HepG2 (cell line): ENCODE measurements around the gene DHRS13. TPM values are rescaled to one million over a fixed set of nuclear protein-coding genes. Genes with fewer than 3 reads are reported as not detected.
A peak's percentile ranks its signal among the peaks of the same experiment; 100 is the strongest.

Source experiments
- GLI4 ChIP-seq: sonication (generic); formaldehyde crosslinking; IDR thresholded peaks from 2 replicates; pipeline ENCODE4 v1.5.1; 2020; ENCODE audit warnings: missing genetic modification reagents, mild to moderate bottlenecking, moderate library complexity, borderline replicate concordance
- HIVEP1 ChIP-seq: sonication (generic); formaldehyde crosslinking; IDR thresholded peaks from 2 replicates; pipeline ENCODE4 v1.4.0; 2020; ENCODE audit warnings: mild to moderate bottlenecking, missing genetic modification reagents
- KMT2A ChIP-seq: sonication (generic); formaldehyde crosslinking; IDR thresholded peaks from 2 replicates; pipeline ENCODE4 v1.4.0; 2020; ENCODE audit warnings: missing genetic modification reagents
- MAZ ChIP-seq, 2 experiments: sonication (generic) in 1 of 2; formaldehyde crosslinking in 1 of 2; IDR thresholded peaks; 2 replicates each; pipeline versions ENCODE4 v1.5.0 to v1.6.1; 2012 to 2020; ENCODE audit warnings: low read depth in 2 of 2, mild to moderate bottlenecking in 2 of 2, borderline replicate concordance in 1 of 2, improper control_type of control experiment in 1 of 2, low read length in 1 of 2, missing genetic modification reagents in 1 of 2, moderate library complexity in 1 of 2
- SAP130 ChIP-seq: IDR thresholded peaks from 2 replicates; pipeline ENCODE4 v1.6.1; 2016; ENCODE audit warnings: low read depth
- SMYD3 ChIP-seq: sonication (generic); formaldehyde crosslinking; IDR thresholded peaks from 2 replicates; pipeline ENCODE4 v1.8.1; 2023; ENCODE audit warnings: mild to moderate bottlenecking, missing genetic modification reagents
- ZBTB4 ChIP-seq: sonication (generic); formaldehyde crosslinking; IDR thresholded peaks from 2 replicates; pipeline ENCODE4 v1.4.0; 2020; ENCODE audit warnings: missing genetic modification reagents, mild to moderate bottlenecking, borderline replicate concordance
- ZNF549 ChIP-seq: sonication (generic); formaldehyde crosslinking; IDR thresholded peaks from 2 replicates; pipeline ENCODE4 v1.5.0; 2020; ENCODE audit warnings: missing genetic modification reagents
- ZNF589 ChIP-seq: sonication (generic); formaldehyde crosslinking; conservative IDR thresholded peaks from 2 replicates; pipeline ENCODE4 v1.8.0; 2022; ENCODE audit warnings: mild to moderate bottlenecking, moderate library complexity, missing genetic modification reagents
- ZNF609 ChIP-seq: sonication (generic); formaldehyde crosslinking; IDR thresholded peaks from 2 replicates; pipeline ENCODE4 v1.4.0; 2020; ENCODE audit warnings: mild to moderate bottlenecking, missing genetic modification reagents, borderline replicate concordance
- ZNF687 ChIP-seq: sonication (generic); formaldehyde crosslinking; IDR thresholded peaks from 2 replicates; pipeline ENCODE4 v1.5.1; 2020; ENCODE audit warnings: mild to moderate bottlenecking, missing genetic modification reagents, moderate library complexity
- polyA plus RNA-seq, 8 experiments: library from polyadenylated mRNA; depleted of rRNA in 3 of 8; stranded (reverse) in 7 of 8; unstranded in 1 of 8; fragments of >200 nt; fragmentation: Illumina TruSeq in 4 of 8; extraction: Trizol in 4 of 8; gene quantifications; 2 replicates each; pipeline versions ENCODE4 v1.2.1 to v1.2.3, GENCODE V29; 2011 to 2016; ENCODE audit warnings: low read depth in 4 of 8, missing spikeins in 1 of 8, mixed read lengths in 1 of 8; ENCODE audit not compliant: insufficient read depth in 1 of 8
- total RNA-seq, 5 experiments: library from RNA; depleted of rRNA; stranded (reverse); fragments of >200 nt; fragmentation: Illumina TruSeq; extraction: Trizol; gene quantifications; 2 replicates each; pipeline ENCODE4 v1.2.3, GENCODE V29; 2016; ENCODE audit warnings: low read depth in 1 of 5

The DHRS13 gene
- total and polyA plus RNA-seq, 2 of the 13 experiments (the other 11 are each of a cell fraction or from before 2014, with no cell fraction given), result 11.8 to 12.6 TPM

- TF ChIP-seq SMYD3 (CRISPR knock-in tag) (0 out of 2 replicates have a peak, but pooled peaks have one; percentile 6), ZNF549 (no peak), HIVEP1 (CRISPR knock-in tag) (no peak), ZBTB4 (CRISPR knock-in tag) (no peak), ZNF687 (CRISPR knock-in tag) (peak; percentile 38; the same call in 1 of the 2 replicates), ZNF609 (CRISPR knock-in tag) (no peak), SAP130 (CRISPR knock-in tag) (0 out of 2 replicates have a peak, but pooled peaks have one; percentile 26), GLI4 (no peak), ZNF589 (CRISPR knock-in tag) (no peak), MAZ (IDR thresholded peaks at IDR 0.05; ENCODE audit: borderline replicate concordance, low read depth, low read length) (peak; percentile 44; the same call in 1 of the 2 replicates), MAZ (CRISPR knock-in tag; IDR thresholded peaks at IDR 0.05; ENCODE audit: low read depth) (no peak; the same call in 1 of the 2 replicates), KMT2A (peak; percentile 31; the same call in 1 of the 2 replicates)
Observed at GRCh38 chr17:28949185-28950016, 46.5 kb upstream of the DHRS13 start (continued).
